Endothelial cell of umbilical vein (primary cell): ENCODE results near the gene JCAD.

Source experiments
- CTCF ChIP-seq, 2 donors: IDR thresholded peaks; 1 replicate in 1 of 2; 2 replicates in 1 of 2; pipeline ENCODE4 v1.5.1; 2011; ENCODE audit warnings: low read length in 2 of 2, mild to moderate bottlenecking in 2 of 2, moderate library complexity in 2 of 2, control low read depth in 1 of 2, inconsistent platforms in 1 of 2, low read depth in 1 of 2; ENCODE audit not compliant: insufficient read depth in 1 of 2; ENCODE audit errors: extremely low read depth in 1 of 2
- GATA2 ChIP-seq: IDR thresholded peaks from 2 replicates; pipeline ENCODE4 v1.7.0; 2011; ENCODE audit warnings: low read depth, mild to moderate bottlenecking, moderate library complexity, mixed read lengths, low read length; ENCODE audit not compliant: insufficient read length, insufficient read depth
- POLR2A ChIP-seq: IDR thresholded peaks from 2 replicates; pipeline ENCODE4 v1.6.1; 2012; ENCODE audit warnings: low read depth, mild to moderate bottlenecking, control low read depth, low read length
- POLR2AphosphoS5 ChIP-seq: IDR thresholded peaks from 2 replicates; pipeline ENCODE4 v1.6.1; 2012; ENCODE audit warnings: low read depth, mild to moderate bottlenecking, control low read depth, low read length, moderate library complexity; ENCODE audit not compliant: insufficient read depth
- TF ChIP-seq, protein P1 (sequence below): IDR thresholded peaks from 2 replicates; pipeline ENCODE4 v1.6.1; 2011; ENCODE audit not compliant: insufficient read depth, insufficient read length

GRCh38 chr10:29993319-29993915 is 66.0 kb downstream of the JCAD start:
- TF ChIP-seq POLR2A (no peak), CTCF (IDR thresholded peaks at IDR 0.05; ENCODE audit: extremely low read depth in 1 of 2, insufficient read depth in 1 of 2, low read depth in 1 of 2, low read length in 2 of 2) (no peak), GATA2 (no peak), POLR2AphosphoS5 (no peak)
- TF ChIP-seq, protein P1, sequence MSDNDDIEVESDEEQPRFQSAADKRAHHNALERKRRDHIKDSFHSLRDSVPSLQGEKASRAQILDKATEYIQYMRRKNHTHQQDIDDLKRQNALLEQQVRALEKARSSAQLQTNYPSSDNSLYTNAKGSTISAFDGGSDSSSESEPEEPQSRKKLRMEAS, result no peak
